Activated CD8-positive, alpha-beta memory T cell treated with anti-CD3 and anti-CD28 coated beads for 48 hours (primary cell): ENCODE measurements around the gene DHH.
A peak's percentile ranks its signal among the peaks of the same experiment; 100 is the strongest.
"Not testable (repeated sequence)": the region's sequence is repeated elsewhere in the genome, so short reads cannot be mapped to it uniquely, and the experiment has no call there.

Source experiments
- DNase-seq, 3 experiments: peaks; one replicate each; pipeline ENCODE4 v3.0.0-alpha.2; 2020; ENCODE audit warnings: low read depth in 2 of 3, low spot score in 2 of 3

The DHH gene

DNA sequence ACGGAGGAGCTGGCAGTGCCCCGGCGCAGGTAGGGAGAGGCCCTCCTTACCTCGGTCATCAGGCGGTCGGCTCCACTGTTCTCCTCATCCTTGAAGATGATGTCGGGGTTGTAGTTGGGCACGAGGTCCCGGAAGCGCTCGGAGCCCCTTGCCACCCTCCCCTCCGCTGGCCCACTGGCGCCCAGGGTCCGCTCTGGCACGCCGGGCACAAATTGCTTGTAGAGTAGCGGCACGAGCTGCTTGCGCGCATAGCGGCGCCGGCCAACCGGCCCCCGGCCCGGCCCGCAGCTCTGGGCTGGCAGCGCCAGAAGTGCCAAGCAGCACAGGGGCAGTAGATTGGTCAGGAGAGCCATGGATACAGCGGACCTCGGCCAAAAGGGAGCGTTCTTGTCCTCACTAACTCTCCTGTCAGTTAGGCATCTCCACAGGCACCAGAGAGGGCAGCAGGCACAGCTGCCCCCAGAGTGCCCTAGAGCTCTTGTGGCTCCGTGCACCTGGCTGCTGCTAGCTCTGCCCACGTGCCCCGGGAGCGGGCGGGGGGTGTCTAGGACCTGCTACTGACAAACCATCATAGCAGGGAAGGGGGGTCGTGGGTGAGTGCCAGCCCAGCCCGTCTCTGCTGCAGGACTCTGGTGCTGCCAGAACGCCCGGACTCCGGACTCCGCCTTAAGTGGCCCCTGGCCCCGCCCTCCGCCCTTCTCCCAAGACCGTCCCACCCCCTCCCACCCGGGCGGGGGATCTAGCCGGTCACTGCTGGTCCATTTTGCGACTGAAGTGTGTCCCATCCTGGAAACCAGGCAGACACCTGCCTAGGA lies at the start of gene DHH:
DHH (minus strand) TSS at position 642 of the 815 bp plus-strand sequence; CDS start at position 353, 289 bp downstream.
- DNase-seq: no peak

DNA sequence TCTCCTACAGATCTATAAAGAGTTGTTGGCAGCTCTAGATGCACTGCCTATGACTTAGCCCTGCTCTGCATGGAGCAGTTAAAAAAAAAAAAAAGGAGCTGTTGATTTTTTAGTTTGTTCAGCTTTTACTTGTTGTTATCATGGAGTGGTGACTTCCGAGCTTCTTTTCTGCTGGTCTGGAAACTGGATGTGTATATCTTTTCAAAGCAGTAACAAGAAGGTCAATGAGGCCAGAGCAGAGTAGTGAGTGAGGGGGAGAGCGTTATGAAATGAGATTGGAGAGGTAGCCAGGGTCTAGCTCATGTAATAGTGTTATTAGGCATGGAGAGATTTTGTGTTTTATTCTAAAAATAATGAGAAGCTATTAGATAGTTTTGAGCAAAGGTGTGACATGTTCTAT lies 49.8 kb upstream of the DHH start:
- DNase-seq: no peak

DNA sequence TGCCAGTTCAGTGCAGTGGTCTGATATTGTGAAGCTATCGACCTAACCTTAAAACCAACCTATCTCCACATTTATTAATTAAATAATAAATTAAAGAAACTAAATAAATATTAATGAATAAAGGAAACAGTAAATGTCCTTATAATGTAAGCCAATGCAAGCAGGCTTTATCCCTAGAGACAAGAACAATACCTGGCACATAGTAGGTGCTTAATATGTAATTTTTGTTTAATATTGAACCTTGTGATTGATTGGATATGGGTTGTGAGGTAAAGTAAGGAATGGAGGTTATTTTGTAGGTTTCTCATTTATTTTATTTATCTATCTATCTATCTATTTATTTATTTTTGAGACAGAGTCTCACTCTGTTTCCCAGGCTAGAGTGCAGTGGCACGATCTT lies 44.4 kb upstream of the DHH start:
- DNase-seq: no peak

DNA sequence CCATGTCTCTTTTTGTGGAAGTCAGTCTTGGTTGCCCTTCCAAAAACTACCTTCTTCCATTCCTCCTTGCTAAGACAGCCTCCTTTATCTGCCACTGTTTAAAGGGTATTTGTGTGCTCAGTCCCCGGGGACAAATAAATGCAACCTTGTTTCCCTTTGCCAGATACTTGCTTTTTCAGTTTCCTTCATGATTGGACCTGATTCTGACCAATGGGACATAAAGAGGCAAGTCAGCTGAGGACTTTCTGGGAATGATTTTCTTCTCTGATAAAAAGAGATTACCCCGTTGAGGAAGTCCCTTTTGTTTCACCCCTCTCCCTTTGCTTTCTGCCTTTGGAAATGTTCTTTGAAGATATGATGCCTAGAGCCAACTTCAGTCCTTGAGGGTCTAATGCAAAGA lies 44.0 kb upstream of the DHH start:
- DNase-seq: no peak

DNA sequence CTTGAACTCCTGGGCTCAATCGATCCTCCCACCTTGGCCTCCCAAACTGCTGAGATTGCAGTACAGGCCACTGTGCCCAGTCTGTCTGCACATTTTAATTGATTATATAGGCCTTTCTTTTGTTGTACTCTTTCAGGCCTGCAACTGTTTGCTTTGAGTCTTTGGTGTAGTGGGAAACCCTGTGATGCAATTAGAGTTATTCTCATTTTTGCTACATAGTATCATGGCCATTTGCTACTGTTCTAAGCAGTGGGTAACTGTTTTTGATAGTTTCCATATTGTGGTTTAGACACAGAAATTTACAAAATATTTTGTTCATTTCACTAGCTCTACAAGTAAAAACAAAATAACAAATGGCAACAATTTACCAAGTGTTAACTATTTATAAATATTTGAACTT lies 42.9 kb upstream of the DHH start:
- DNase-seq: no peak

DNA sequence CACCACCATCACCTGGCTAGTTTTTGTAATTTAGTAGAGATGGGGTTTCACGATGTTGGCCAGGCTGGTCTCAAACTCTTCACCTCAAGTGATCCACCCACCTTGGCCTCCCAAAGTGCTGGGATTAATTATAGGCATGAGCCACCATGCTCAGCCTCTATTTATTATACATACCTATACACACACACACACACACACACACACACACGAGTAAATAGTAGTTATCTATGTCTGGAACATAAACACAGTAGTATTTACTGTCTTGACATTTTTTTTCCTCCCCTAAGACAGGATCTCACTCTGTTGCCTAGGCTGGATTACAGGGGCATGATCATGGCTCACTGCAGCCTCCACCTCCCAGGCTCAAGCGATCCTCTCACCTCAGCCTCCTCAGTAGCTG lies 42.4 kb upstream of the DHH start:
- not testable (repeated sequence) for DNase-seq

DNA sequence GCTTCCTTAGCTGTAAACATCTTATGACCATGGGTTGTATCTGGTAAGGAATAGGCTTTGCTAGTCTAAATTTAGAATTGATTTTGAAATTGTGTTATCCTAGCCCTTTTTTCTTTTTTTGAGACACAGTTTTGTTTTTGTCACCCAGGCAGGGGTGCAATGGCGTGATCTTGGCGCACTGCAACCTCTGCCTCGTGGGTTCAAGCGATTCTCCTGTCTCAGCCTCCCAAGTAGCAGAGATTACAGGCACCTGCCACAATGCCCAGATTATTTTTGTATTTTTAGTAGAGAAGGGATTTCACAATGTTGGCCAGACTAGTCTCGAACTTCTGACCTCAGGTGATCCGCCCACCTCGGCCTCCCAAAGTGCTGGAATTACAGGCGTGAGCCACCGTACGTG lies 39.0 kb upstream of the DHH start:
- no peak for DNase-seq

DNA sequence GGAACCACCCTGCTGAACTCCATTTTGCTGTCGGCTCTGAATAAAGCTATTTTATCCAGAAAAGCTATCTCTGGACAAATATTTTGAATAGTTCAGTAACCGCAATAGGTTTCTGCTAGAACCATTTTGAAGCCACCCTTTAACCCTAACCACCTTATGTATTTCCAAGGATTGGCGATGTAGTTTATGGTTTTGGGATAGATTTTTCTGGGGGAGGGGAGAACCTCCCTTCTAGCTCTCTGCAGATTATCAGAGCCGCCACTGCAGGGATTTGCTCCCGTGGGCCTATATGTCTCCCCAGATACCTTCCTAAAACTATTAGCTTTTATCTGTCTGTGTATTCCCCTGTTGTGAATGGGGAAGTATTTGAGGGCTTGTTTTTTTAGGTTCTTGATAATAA lies 38.4 kb upstream of the DHH start:
- no peak for DNase-seq

DNA sequence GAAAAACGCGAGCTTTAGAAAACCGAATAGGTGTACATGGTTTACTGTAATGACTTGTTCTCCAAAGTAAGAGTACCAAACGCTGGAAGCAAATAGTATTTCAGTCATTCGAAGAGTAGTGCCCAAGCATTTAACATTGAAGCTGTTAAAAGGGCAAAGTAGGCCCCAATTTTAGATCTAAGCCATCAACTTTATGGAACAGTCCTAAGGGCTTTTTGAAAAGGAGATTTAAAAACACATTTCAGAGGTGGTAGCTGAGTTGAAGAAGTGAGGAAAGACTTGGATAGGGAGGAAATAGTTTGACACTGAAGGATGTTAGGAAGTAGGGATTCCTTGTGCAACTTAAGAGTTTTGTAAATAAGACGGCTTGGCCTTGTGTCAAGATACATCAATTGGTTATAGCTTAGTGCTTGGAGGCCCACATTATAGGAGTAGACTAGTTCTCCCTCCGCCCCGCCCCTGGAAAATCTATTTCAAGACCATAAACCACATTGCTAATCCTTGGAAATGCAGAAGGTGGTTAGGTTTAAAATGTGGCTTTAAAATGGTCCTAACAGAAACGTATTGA lies 37.4 kb upstream of the DHH start:
- DNase-seq: no peak

DNA sequence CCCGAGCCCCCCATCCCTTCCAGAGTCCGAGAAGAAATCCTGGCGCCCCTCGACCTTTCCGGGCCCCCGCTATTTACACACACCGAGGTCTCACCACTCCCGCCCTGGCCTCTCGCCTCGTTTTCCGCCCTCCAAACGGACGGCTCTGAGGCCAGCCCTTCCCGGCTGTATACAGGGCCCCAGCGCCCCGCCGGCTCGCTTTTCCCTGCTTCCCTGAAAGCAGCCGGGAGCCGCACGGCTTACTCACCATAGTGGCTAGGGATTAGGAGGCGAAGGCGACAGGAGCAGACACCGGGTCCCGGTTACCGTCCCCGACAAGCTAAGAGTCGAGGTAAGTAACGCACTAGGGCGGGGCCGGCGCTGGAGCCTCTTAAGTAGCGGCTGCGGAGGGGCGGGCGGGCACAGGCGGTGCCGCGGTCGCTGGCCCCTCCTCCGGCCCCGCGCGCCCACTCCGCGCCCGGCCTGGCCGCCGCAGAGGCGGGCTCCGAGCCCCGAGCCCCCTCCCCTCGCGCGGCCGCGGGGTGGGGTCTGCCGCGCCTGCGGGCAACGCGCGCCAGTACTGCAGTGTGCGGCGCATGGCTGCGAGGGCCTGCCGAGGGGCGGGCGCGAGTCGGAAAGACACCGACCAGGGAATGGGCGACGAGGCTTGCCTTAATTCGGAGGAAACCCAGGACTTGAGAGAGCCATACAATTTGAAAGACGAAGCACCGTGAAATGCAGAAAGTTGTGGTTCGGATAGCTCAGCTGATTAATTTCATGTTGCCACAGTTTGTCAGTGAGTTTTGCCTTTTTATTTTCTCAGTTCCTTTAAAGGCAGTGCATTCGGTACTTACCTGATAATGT lies 36.7 kb upstream of the DHH start, which contains the start of gene TUBA1B:
TUBA1B (minus strand) TSS at position 345 of the 843 bp plus-strand sequence; CDS start at position 250, 95 bp downstream.
- peak; percentile 87 to 94 (median 91) for DNase-seq

DNA sequence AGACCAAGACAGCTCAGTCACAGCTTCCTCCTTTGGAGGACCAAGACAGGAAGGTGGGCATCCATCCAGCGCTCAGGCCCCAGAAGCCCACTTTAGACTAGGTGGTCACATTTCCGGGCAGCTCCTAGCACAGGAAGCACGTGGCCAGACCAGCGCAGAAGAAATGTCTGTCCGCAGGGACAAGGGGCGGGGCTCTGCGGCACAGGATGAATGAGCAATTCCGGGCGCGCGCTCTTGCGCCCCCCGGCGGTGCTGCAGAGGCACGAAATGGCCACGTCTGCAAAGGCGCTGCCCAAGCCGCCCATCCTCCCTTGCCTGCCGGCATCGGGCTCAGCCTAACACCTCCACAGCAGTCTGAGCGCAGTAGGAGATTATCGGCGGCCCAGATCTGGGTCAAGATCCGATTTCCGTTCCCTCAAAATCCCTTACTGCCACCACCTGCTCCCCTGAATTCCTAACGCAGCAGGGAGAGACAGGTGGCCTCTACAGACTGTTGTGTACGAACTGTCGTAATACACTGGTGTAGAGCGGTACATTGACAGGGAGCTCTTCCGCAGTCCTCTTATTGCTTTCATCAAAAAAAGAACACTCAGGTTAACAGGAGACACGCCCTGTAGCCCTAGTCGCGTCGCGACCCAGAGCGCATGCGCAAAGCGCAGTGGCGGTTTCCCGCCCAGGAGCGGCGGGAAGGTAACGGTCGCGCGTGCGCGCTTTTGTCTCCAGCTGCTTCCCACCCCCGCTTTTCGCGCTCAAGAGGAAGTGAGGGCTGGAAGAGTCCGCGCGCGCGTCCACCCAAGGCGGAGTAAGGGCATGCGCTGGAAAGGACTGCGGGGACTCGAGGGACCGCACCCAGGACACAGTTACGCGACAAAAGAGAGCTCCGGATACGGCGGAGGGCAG lies 35.8 kb upstream of the DHH start:
- peak; percentile 82 to 90 (median 86) for DNase-seq

DNA sequence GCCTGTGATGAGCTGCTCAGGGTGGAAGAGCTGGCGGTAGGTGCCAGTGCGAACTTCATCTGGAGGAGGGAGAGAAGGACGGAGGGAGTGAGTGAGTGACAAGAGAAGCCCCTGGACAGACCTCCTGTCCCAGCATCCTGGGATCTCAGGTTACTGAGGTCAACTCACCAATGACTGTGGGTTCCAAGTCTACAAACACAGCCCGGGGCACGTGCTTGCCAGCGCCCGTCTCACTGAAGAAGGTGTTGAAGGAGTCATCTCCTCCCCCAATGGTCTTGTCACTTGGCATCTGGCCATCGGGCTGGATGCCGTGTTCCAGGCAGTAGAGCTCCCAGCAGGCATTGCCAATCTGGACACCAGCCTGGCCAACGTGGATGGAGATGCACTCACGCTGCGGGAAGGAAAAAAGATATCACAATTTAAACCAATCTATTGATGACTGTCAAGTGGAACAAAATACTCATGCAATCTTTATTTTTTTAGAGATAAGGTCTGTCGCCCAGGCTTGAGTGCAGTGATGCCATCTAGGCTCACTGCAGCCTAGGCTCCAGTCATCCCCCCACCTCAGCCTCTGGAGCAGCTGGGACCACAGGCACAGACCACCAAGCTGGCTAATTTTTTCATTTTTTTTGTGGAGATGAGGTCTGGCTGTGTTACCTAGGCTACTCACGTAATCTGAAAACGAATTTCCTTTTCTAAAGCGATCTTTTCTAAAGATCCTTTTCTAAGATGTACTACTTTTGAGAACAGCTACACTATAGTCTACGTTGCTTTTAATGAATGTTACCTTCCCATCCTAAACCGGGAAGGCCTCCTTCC lies 34.9 kb upstream of the DHH start:
- DNase-seq: no peak

DNA sequence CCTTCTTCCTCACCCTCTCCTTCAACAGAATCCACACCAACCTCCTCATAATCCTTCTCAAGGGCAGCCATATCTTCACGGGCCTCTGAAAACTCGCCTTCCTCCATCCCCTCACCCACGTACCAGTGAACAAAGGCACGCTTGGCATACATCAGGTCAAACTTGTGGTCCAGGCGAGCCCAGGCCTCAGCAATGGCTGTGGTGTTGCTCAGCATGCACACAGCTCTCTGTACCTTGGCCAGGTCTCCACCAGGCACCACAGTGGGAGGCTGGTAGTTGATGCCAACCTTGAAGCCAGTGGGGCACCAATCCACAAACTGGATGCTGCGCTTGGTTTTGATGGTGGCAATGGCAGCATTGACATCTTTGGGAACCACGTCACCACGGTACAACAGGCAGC lies 33.4 kb upstream of the DHH start:
- not testable (repeated sequence) for DNase-seq

DNA sequence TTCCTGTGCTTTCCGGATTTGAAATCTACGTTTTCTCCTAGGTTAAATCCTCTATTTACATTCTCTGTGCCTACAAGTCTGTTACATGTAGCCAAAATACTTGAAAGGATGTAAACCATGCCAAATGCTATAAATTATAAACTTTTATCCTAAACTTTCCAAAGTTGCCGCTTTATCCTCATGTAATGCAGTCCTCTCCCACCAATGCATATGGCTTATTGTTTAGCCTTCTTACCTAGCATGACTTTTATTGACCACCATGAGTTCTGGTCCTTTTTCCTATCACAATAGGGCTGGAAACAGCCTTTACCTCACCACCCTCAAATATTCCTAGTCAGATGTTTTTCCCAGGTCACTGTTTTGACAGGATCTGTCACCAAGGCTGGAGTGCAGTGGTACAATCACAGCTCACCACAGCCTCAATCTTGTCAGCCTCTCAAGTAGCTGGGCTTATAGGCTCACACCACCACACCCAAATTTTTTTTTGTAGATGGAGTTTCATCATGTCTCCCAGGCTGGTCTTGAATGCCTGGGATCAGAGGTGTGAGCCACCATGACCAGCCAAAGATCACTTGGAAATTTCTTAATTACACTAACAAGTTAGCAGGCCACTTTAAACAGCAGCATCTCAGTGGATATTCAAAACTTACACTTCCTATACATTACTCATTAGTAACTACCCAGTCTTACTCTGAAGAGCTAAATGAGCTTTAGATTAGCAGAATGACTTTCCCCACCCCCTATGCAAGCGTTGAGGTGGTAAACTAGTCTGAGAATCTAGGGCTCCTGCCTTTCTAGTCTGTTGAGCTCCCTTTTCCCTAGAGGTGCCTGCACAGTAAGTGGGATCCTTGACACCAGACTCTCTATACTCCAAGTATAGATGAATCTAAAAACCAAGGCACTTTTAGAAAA lies 32.5 kb upstream of the DHH start:
- no peak for DNase-seq

DNA sequence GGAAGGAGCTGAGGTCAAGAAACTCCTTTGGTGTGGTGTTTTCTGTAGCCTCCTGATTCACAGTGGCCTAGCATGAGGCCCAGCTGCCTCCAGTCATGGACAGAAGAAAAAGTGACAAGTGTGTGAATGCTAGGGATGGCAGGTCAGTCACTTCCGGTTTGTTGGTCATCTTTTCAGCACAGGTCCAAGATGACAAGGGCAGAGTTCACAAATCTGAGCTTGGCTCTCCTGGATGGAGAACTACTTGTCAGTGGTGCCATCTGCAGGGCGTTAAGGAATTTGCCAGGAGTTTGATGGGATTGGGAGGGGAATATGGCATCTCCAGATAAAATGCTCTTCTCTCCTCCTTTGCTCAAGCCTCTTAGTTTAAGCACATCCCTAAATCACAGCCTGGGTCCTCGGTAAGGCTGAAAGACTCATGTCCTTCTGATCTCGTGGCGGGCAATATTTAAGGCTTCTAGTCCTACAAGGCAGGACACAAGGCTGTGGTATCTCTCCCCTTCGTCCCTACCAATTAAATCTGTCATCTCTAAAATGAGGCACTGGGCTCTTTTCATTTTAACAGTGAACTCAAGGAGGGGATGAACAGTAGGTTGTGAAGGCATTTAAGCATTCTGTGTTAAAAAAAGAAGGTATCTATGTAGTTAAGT lies 26.6 kb upstream of the DHH start:
- no peak for DNase-seq

DNA sequence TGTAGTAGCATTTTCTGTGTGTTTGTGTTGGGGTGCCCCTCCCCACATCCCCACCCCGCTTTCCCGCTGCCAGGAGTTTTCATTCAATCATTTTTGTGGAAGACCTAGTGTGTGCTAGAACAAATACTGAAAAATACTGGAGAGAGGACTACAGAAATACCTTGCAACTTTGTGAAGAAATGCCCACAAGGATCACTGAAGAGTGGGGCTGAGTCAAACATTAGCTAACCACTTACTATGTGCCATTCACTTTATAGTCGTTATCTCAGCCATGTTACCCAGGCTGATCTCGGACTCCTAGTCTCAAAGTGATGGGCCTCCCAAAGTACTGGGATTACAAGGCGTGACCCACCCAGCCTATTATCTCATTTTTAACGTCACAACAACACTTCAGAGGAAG lies 16.6 kb upstream of the DHH start:
- DNase-seq: no peak

DNA sequence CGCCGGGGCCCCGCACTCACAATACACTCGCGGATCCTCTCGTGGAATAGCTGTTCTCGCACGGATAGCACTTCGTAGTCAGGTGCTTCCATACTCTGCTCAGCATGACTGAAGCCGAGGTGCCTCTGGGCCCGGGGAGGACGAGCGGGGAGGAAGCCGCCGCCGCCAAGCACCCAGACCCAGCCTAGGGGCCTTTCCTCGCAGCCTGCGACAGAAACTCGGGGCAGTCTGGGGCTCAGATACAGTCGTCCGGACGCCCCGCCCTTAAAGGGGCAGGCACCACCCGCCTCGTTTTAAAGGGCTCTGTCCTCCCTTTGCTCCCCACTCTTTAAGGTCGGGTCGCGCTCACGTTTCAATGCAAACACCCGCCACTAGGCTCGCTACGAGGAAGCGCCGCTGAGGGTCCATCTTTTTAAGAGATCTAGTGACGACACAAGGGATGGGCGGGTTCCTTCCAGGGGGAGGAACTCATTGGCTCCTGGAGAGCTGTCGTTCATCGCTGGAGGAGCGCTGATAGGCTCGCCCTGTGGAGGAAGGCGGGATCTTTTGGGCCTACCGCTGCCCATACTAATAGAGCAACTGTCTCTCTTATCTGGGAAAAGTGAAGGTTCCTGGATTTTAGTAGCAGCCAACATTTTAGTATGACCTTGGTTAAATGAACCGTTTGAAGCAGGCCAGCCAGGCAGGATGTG lies 16.0 kb upstream of the DHH start, which contains the start of gene LMBR1L:
LMBR1L (minus strand) TSS at position 384 of the 692 bp plus-strand sequence; CDS start at position 92, 292 bp downstream.
- DNase-seq: peak; percentile 81 to 89 (median 88)
